Caki2 (cell line): Measurements from ENCODE around the gene FAM171A1. TPM values are rescaled to one million over a fixed set of nuclear protein-coding genes. Genes with fewer than 3 reads are reported as not detected.

Source experiments
- DNase-seq: peaks from one replicate; pipeline ENCODE4 v3.0.0-alpha.2; 2015; ENCODE audit warnings: low read depth
- in situ Hi-C: cut with HindIII; loops from 2 replicates; pipeline ENCODE4 v1.10.0; 2016; ENCODE audit warnings: low sequenced_read_pairs, low pct_unique_long_range_greater_than_20kb, mixed read lengths
- total RNA-seq: library from RNA; depleted of rRNA; stranded (reverse); fragments of >200 nt; shearing (Covaris generic); gene quantifications from 2 replicates; pipeline ENCODE4 v1.2.3, GENCODE V29; 2014; ENCODE audit warnings: low replicate concordance

The FAM171A1 gene
- total RNA-seq, 1 experiment from 2014 or later, result 13.2 TPM

- no peak for DNase-seq
- in situ Hi-C loops, result no loop called here
Observed at GRCh38 chr10:15267496-15267895, 103.6 kb downstream of the FAM171A1 start.

- no peak for DNase-seq
- in situ Hi-C loops, result no loop called here
Observed at GRCh38 chr10:15266117-15266516, 105.0 kb downstream of the FAM171A1 start.

- no peak for DNase-seq
- in situ Hi-C loops, result no loop called here
Observed at GRCh38 chr10:15265558-15265957, 105.5 kb downstream of the FAM171A1 start.

GRCh38 chr10:15265056-15265455 is 106.0 kb downstream of the FAM171A1 start:
- DNase-seq, result no peak
- in situ Hi-C loops, result no loop called here

GRCh38 chr10:15263657-15264323 is 107.3 kb downstream of the FAM171A1 start:
- in situ Hi-C loops, result no loop called here
- DNase-seq, result no peak

GRCh38 chr10:15262036-15262713 is 108.9 kb downstream of the FAM171A1 start:
- no peak for DNase-seq
- in situ Hi-C loops, result no loop called here

GRCh38 chr10:15259136-15259535 is 112.0 kb downstream of the FAM171A1 start:
- in situ Hi-C loops, result no loop called here
- no peak for DNase-seq

GRCh38 chr10:15258255-15258654 is 112.8 kb downstream of the FAM171A1 start:
- no peak for DNase-seq
- in situ Hi-C loops, result no loop called here

- in situ Hi-C loops, result no loop called here
- no peak for DNase-seq
Observed at GRCh38 chr10:15255961-15256360, 115.1 kb downstream of the FAM171A1 start.

- DNase-seq, result no peak
- in situ Hi-C loops, result no loop called here
Observed at GRCh38 chr10:15254808-15255648, 116.1 kb downstream of the FAM171A1 start.

- DNase-seq, result no peak
- in situ Hi-C loops, result no loop called here
Observed at GRCh38 chr10:15253951-15254807, 116.9 kb downstream of the FAM171A1 start.

- in situ Hi-C loops, result no loop called here
- no peak for DNase-seq
Observed at GRCh38 chr10:15252396-15252795, 118.7 kb downstream of the FAM171A1 start.

- DNase-seq, result no peak
- in situ Hi-C loops, result no loop called here
Observed at GRCh38 chr10:15251791-15252380, 119.2 kb downstream of the FAM171A1 start.

- no peak for DNase-seq
- in situ Hi-C loops, result no loop called here
Observed at GRCh38 chr10:15245530-15245929, 125.6 kb downstream of the FAM171A1 start.

GRCh38 chr10:15244635-15245197 is 126.4 kb downstream of the FAM171A1 start:
- in situ Hi-C loops, result no loop called here

GRCh38 chr10:15242261-15242840 is 128.7 kb downstream of the FAM171A1 start:
- peak; percentile 25 for DNase-seq
- in situ Hi-C loops, result no loop called here

More at GRCh38 chr10:15244635-15245197, 126.4 kb downstream of the FAM171A1 start:
- no peak for DNase-seq

GRCh38 chr10:15241306-15241705 is 129.8 kb downstream of the FAM171A1 start:
- no peak for DNase-seq
- in situ Hi-C loops, result no loop called here
